GM23338 (cell line): ENCODE results near the gene PM20D1. TPM values are rescaled to one million over a fixed set of nuclear protein-coding genes. Genes with fewer than 3 reads are reported as not detected.

ENCODE experiments used
- ATAC-seq: fragments of 200-7000 bp; cut with Tn5 transposase; 3 replicates; pipeline ENCODE4 v1.9.1; 2020
- DNase-seq: peaks from one replicate; pipeline ENCODE4 v3.0.0-alpha.2; 2015; ENCODE audit warnings: low spot score
- H2AFZ ChIP-seq: fragments of 200-600 bp; sonication (generic); 2 replicates; pipeline ENCODE4 v1.8.0; 2016; ENCODE audit warnings: antibody characterized with exemption, mild to moderate bottlenecking, moderate library complexity
- H3F3A ChIP-seq: fragments of 200-600 bp; sonication (generic); replicated peaks from 2 replicates; pipeline ENCODE4 v1.8.0; 2017; ENCODE audit warnings: antibody characterized with exemption, mixed run types, low read depth
- H3K27ac ChIP-seq: fragments of 200-600 bp; sonication (generic); 2 replicates; pipeline ENCODE4 v1.6.1; 2016; ENCODE audit warnings: low read depth
- H3K27me3 ChIP-seq: fragments of 200-600 bp; sonication (generic); 2 replicates; pipeline ENCODE4 v1.8.0; 2016; ENCODE audit warnings: mild to moderate bottlenecking, mixed run types, moderate library complexity; ENCODE audit not compliant: insufficient read depth
- H3K36me3 ChIP-seq: fragments of 200-600 bp; sonication (generic); 2 replicates; pipeline ENCODE4 v1.8.0; 2016; ENCODE audit warnings: mild to moderate bottlenecking; ENCODE audit not compliant: insufficient read depth
- H3K4me1 ChIP-seq: fragments of 200-600 bp; sonication (generic); 2 replicates; pipeline ENCODE4 v1.8.0; 2016; ENCODE audit warnings: mild to moderate bottlenecking, moderate library complexity; ENCODE audit not compliant: insufficient read depth
- H3K4me2 ChIP-seq: fragments of 200-600 bp; sonication (generic); 2 replicates; pipeline ENCODE4 v1.7.1; 2017; ENCODE audit warnings: mixed run types
- H3K4me3 ChIP-seq: fragments of 200-600 bp; sonication (generic); 2 replicates; pipeline ENCODE4 v1.6.1; 2016; ENCODE audit warnings: mixed run types
- H3K79me2 ChIP-seq: fragments of 200-600 bp; sonication (generic); replicated peaks from 2 replicates; pipeline ENCODE4 v1.8.0; 2017; ENCODE audit warnings: mild to moderate bottlenecking; ENCODE audit not compliant: insufficient read depth
- H3K9me2 ChIP-seq: fragments of 200-600 bp; sonication (generic); 2 replicates; pipeline ENCODE4 v1.8.0; 2017; ENCODE audit not compliant: insufficient read depth
- H4K20me1 ChIP-seq: fragments of 200-600 bp; sonication (generic); replicated peaks from 2 replicates; pipeline ENCODE4 v1.8.0; 2017; ENCODE audit warnings: mild to moderate bottlenecking; ENCODE audit not compliant: insufficient read depth
- H3K27ac Mint-ChIP-seq: 2 replicates; pipeline ENCODE4 v1.8.0; 2020; ENCODE audit warnings: inconsistent platforms, mild to moderate bottlenecking, moderate library complexity, mixed read lengths
- H3K27me3 Mint-ChIP-seq: 3 replicates; pipeline ENCODE4 v1.8.0; 2022; ENCODE audit warnings: low read depth, mild to moderate bottlenecking, moderate library complexity, mixed read lengths, inconsistent platforms; ENCODE audit not compliant: insufficient read depth, poor library complexity
- H3K36me3 Mint-ChIP-seq: 3 replicates; pipeline ENCODE4 v1.8.0; 2021; ENCODE audit warnings: low read depth, mild to moderate bottlenecking, inconsistent platforms, moderate library complexity, mixed read lengths
- H3K4me1 Mint-ChIP-seq: 3 replicates; pipeline ENCODE4 v1.8.0; 2020; ENCODE audit warnings: mild to moderate bottlenecking, inconsistent platforms, mixed read lengths
- H3K4me3 Mint-ChIP-seq: 3 replicates; pipeline ENCODE4 v1.8.0; 2021; ENCODE audit warnings: moderate library complexity, mild to moderate bottlenecking, inconsistent platforms, mixed read lengths
- H3K9me3 Mint-ChIP-seq: 3 replicates; pipeline ENCODE4 v1.8.0; 2020; ENCODE audit warnings: moderate library complexity, mild to moderate bottlenecking, inconsistent platforms, mixed read lengths
- STAT1 ChIP-seq: IDR thresholded peaks from one replicate; pipeline ENCODE4 v1.6.1; 2016; ENCODE audit warnings: antibody characterized with exemption; ENCODE audit not compliant: unreplicated experiment
- polyA plus RNA-seq: library from polyadenylated mRNA; unstranded; fragments of >200 nt; fragmentation: Nextera tagmentation; extraction: Ambion mirVana; gene quantifications from 2 replicates; pipeline ENCODE4 v1.2.1, GENCODE V29; 2016
- total RNA-seq: library from RNA; depleted of rRNA; stranded (reverse); fragments of >200 nt; shearing (Covaris generic); gene quantifications from 2 replicates; pipeline ENCODE4 v1.2.3, GENCODE V29; 2014
- TF ChIP-seq, protein P1 (sequence below): fragments of 250-450 bp; sonication (Bioruptor Pico); IDR thresholded peaks from 2 replicates; pipeline ENCODE4 v1.5.0; 2020; ENCODE audit warnings: mild to moderate bottlenecking, moderate library complexity
- TF ChIP-seq, protein P2 (sequence below), 2 experiments: fragments of 200-600 bp in 1 of 2; sonication (generic) in 1 of 2; conservative IDR thresholded peaks; 2 replicates each; pipeline versions ENCODE4 v1.5.1 to v1.6.1; 2016 to 2017; ENCODE audit warnings: antibody characterized with exemption in 2 of 2, low read depth in 2 of 2, mild to moderate bottlenecking in 2 of 2, moderate library complexity in 1 of 2

Gene PM20D1
- total and polyA plus RNA-seq, 2 experiments from 2014 or later, result 0.10 TPM; not detected in 1

DNA sequence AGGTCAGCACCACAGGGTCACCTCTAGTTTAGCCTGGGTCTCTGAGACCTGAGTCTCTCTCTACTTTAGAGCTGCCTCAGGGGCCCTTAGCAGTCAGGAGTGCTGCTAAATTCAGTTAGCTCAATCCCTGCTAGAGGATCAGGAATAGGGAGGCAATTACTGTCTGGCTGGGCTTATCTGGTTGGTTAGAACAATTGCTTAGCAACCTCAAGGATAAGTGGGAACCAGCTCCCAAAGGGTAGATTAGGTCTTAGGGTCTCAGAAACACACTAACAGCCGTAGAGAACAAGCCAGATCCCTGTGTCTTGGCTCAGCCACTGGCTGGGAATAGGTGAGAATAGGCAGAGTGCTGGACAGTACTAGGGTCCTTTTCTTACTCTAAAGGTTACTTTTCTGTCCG lies 7.7 kb downstream of the PM20D1 start:
- H3K79me2 ChIP-seq, result no peaks in the 10 kb centered on the region
- H4K20me1 ChIP-seq, result no peaks in the 10 kb centered on the region
- no peaks in the 10 kb centered on the region for H3K4me1 ChIP-seq
- Mint-ChIP-seq H3K36me3 (no peaks in the 10 kb centered on the region), H3K4me3 (no peak overlapping the region), H3K9me3 (no peaks in the 10 kb centered on the region), H3K27me3 (peaks cover 3% of the 10 kb centered on the region), H3K27ac (no peak overlapping the region), H3K4me1 (peaks cover 6% of the 10 kb centered on the region; the same call in 2 of the 3 replicates)
- TF ChIP-seq, protein P1, sequence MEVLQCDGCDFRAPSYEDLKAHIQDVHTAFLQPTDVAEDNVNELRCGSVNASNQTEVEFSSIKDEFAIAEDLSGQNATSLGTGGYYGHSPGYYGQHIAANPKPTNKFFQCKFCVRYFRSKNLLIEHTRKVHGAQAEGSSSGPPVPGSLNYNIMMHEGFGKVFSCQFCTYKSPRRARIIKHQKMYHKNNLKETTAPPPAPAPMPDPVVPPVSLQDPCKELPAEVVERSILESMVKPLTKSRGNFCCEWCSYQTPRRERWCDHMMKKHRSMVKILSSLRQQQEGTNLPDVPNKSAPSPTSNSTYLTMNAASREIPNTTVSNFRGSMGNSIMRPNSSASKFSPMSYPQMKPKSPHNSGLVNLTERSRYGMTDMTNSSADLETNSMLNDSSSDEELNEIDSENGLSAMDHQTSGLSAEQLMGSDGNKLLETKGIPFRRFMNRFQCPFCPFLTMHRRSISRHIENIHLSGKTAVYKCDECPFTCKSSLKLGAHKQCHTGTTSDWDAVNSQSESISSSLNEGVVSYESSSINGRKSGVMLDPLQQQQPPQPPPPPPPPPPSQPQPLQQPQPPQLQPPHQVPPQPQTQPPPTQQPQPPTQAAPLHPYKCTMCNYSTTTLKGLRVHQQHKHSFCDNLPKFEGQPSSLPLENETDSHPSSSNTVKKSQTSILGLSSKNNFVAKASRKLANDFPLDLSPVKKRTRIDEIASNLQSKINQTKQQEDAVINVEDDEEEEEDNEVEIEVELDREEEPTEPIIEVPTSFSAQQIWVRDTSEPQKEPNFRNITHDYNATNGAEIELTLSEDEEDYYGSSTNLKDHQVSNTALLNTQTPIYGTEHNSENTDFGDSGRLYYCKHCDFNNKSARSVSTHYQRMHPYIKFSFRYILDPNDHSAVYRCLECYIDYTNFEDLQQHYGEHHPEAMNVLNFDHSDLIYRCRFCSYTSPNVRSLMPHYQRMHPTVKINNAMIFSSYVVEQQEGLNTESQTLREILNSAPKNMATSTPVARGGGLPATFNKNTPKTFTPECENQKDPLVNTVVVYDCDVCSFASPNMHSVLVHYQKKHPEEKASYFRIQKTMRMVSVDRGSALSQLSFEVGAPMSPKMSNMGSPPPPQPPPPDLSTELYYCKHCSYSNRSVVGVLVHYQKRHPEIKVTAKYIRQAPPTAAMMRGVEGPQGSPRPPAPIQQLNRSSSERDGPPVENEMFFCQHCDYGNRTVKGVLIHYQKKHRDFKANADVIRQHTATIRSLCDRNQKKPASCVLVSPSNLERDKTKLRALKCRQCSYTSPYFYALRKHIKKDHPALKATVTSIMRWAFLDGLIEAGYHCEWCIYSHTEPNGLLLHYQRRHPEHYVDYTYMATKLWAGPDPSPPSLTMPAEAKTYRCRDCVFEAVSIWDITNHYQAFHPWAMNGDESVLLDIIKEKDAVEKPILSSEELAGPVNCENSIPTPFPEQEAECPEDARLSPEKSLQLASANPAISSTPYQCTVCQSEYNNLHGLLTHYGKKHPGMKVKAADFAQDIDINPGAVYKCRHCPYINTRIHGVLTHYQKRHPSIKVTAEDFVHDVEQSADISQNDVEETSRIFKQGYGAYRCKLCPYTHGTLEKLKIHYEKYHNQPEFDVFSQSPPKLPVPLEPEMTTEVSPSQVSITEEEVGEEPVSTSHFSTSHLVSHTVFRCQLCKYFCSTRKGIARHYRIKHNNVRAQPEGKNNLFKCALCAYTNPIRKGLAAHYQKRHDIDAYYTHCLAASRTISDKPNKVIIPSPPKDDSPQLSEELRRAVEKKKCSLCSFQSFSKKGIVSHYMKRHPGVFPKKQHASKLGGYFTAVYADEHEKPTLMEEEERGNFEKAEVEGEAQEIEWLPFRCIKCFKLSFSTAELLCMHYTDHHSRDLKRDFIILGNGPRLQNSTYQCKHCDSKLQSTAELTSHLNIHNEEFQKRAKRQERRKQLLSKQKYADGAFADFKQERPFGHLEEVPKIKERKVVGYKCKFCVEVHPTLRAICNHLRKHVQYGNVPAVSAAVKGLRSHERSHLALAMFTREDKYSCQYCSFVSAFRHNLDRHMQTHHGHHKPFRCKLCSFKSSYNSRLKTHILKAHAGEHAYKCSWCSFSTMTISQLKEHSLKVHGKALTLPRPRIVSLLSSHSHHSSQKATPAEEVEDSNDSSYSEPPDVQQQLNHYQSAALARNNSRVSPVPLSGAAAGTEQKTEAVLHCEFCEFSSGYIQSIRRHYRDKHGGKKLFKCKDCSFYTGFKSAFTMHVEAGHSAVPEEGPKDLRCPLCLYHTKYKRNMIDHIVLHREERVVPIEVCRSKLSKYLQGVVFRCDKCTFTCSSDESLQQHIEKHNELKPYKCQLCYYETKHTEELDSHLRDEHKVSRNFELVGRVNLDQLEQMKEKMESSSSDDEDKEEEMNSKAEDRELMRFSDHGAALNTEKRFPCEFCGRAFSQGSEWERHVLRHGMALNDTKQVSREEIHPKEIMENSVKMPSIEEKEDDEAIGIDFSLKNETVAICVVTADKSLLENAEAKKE, result no peak
- H3K9me2 ChIP-seq, result peaks cover 3% of the 10 kb centered on the region; the same call in 1 of the 2 replicates
- H3F3A ChIP-seq, result no peaks in the 10 kb centered on the region
- H3K4me2 ChIP-seq, result no peak overlapping the region
- no peak overlapping the region for H3K4me3 ChIP-seq
- DNase-seq (no peak), ATAC-seq (no peak)
- no peak overlapping the region for H3K27ac ChIP-seq
- no peaks in the 10 kb centered on the region for H3K27me3 ChIP-seq
- no peaks in the 10 kb centered on the region for H3K36me3 ChIP-seq
- no peak overlapping the region for H2AFZ ChIP-seq

DNA sequence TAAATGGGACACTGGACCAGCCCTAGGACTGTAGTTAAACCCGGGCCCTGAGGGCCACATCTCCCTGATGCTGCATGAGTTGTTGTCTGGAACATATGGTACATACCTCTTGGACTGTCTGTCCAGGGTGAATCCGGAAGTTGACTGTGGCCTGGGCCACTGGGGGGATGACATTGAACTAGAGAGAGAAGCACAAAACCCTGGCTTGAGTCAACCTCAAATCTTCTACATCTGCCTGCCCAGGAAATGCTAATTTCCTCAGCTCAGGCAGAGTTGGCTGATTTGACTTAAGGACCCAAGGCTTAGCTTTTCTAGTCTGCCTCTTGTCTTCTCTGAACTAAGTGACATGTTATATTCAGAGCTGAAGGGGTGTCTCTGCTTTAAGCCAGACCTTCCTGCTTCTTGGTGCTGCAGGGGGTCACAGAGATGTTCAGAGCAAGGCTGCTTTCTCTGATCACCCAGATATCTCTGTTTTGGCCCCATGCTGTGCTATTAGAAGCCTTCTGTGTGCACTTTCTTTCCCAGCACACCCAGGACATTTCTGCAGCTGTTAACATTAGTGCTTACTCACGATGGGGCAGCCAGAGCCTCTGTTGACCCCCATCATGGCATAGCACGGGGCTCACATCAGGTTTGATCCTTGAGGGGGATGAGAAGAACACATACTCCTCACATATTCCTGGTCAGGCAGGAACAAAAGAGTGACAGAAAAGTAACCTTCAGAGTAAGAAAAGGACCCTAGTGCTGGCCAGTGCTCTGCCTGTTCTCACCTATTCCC lies 9.6 kb downstream of the PM20D1 start:
- ATAC-seq, result no peak
- H3K27ac Mint-ChIP-seq, result no peak overlapping the region
- no peak for DNase-seq
- H3K27me3 Mint-ChIP-seq, result peaks cover 3% of the 10 kb centered on the region
- H3K4me1 Mint-ChIP-seq, result peaks cover 6% of the 10 kb centered on the region; the same call in 2 of the 3 replicates
- Histone ChIP-seq H3K4me1 (no peaks in the 10 kb centered on the region), H3K27me3 (no peaks in the 10 kb centered on the region), H3K9me2 (peaks cover 6% of the 10 kb centered on the region; the same call in 1 of the 2 replicates), H2AFZ (no peak overlapping the region), H3F3A (no peaks in the 10 kb centered on the region), H4K20me1 (no peaks in the 10 kb centered on the region), H3K79me2 (no peaks in the 10 kb centered on the region), H3K36me3 (no peaks in the 10 kb centered on the region), H3K27ac (no peak overlapping the region), H3K4me2 (no peak overlapping the region), H3K4me3 (no peak overlapping the region)
- H3K36me3 Mint-ChIP-seq, result no peaks in the 10 kb centered on the region
- H3K9me3 Mint-ChIP-seq, result no peaks in the 10 kb centered on the region
- H3K4me3 Mint-ChIP-seq, result no peak overlapping the region
- TF ChIP-seq STAT1, result no peak
- TF ChIP-seq, protein P2, sequence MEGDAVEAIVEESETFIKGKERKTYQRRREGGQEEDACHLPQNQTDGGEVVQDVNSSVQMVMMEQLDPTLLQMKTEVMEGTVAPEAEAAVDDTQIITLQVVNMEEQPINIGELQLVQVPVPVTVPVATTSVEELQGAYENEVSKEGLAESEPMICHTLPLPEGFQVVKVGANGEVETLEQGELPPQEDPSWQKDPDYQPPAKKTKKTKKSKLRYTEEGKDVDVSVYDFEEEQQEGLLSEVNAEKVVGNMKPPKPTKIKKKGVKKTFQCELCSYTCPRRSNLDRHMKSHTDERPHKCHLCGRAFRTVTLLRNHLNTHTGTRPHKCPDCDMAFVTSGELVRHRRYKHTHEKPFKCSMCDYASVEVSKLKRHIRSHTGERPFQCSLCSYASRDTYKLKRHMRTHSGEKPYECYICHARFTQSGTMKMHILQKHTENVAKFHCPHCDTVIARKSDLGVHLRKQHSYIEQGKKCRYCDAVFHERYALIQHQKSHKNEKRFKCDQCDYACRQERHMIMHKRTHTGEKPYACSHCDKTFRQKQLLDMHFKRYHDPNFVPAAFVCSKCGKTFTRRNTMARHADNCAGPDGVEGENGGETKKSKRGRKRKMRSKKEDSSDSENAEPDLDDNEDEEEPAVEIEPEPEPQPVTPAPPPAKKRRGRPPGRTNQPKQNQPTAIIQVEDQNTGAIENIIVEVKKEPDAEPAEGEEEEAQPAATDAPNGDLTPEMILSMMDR (conservative IDR thresholded peaks at IDR 0.05; ENCODE audit: low read depth in 2 of 2), result no peak
